ENCODE data around the gene CC2D2A.
"Not testable (repeated sequence)": the region's sequence is repeated elsewhere in the genome, so short reads cannot be mapped to it uniquely, and the experiment has no call there.

Gene CC2D2A

DNA sequence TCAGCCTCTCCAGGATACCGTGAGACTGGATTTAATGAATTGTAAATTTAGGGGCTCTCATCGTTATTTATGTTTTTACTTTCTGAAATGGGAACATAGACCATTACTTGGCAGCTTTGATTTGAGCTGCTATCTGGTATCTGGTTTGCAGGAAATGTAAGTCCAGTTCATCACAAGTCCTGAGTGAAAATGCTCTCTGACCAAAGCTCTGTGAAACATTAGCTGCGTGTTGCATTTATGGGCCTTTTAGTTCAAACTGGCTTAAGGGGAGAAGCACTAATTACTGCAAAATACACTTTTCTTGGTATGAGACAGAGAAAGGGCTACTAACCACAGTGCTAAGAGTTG, 420 bp downstream of the CC2D2A start:
- DNase-seq, result no peak

DNA sequence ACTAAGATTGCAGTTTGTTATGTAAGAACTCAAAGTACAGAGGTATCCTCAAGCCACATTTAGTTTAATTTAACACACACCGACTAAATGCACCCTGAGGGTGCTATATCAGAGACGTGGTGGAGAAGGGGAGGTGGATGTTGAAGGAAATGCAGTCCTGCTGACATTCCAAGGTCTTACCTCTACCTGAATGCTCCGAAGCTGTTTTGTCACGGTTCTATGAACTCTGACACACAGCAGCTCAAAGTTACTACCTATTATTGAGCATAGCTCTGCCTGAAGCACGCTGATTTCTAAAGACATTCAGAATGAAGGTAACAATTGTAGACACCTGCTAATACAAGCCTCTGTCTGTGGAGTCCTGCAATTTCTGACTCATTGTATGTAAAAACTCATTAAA, 6.7 kb downstream of the CC2D2A start:
- no peak for DNase-seq

GRCh38 chr4:15478724-15479088, 9.0 kb downstream of the CC2D2A start:
- no peak for DNase-seq

DNA sequence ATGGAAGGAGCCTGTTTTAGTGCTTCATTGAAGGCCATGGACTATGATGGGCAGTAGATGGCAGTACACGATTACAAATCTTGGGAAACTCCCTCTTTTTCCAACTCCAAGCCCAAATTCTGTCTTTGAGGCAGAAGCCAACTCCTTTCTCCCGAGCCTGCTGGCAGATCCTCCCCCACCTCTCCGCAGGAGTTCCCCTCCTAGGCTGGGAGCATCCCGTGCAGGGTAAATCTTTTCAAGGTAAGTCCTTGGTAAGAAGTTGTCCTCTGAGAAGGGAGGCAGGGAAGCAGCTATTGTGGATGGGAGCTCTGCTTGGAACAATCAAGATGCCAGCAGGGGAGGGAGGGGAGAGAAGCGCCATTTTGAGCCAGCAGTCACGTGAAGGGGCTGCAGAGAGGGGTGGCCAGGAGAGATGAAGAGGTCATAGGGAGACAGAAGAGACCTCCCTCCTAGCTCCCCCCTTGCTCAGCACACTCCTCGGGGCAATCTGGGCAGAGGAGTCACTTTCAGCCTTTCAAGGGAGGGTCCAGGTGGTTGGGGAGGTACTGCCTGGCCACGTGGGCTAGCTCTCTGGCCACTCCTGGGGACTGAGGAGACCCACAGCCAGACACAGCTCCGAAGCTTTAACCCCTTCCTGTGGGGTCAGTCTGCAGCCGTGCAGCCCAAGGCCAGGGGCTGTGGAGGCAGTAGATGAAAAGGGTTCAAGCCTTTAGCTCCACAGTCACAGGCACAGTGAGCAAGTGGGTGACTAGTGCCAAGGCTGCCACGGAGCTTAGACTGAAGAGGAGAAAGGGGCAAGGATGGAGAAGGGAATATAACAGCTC, 9.6 kb downstream of the CC2D2A start:
- DNase-seq, result peak; percentile 29 to 43

DNA sequence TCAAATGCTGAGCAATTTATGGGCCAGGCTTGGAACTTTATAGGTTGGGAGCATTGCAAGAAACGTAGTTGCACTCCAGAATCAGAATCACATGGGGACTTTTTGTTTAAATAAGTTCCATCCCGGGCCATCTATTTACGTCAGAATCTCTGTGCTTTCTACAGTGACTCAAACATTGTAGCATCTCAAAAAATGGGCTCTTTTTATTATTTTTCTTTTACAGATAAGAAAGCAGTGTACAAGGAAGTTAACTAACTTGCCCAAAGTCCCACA, 10.2 kb downstream of the CC2D2A start:
- no peak for DNase-seq

GRCh38 chr4:15481961-15482745, 12.5 kb downstream of the CC2D2A start:
- DNase-seq, result no peak

DNA sequence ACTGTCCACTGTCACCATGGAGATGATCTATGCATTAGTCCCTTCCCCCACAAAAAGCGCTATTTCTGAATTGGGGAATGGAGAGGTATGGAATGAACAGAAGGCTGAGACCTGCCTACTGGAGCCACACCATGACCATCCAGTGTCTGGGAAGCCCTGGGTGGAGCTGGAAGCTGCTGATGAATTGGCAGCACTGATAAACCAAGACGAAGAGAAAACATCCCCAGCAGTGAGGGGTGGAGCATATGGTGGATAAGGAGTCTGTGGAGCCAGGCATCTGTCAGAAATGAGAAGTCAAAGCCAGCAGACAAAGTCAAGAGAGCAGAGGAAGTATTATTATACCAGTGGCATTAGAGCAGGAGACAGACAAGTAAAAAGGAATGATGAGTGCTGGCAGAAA, 13.2 kb downstream of the CC2D2A start:
- DNase-seq, result no peak

- DNase-seq, result no peak
These were observed 18.5 kb downstream of the CC2D2A start for GRCh38 chr4:15488136-15488535.

DNA sequence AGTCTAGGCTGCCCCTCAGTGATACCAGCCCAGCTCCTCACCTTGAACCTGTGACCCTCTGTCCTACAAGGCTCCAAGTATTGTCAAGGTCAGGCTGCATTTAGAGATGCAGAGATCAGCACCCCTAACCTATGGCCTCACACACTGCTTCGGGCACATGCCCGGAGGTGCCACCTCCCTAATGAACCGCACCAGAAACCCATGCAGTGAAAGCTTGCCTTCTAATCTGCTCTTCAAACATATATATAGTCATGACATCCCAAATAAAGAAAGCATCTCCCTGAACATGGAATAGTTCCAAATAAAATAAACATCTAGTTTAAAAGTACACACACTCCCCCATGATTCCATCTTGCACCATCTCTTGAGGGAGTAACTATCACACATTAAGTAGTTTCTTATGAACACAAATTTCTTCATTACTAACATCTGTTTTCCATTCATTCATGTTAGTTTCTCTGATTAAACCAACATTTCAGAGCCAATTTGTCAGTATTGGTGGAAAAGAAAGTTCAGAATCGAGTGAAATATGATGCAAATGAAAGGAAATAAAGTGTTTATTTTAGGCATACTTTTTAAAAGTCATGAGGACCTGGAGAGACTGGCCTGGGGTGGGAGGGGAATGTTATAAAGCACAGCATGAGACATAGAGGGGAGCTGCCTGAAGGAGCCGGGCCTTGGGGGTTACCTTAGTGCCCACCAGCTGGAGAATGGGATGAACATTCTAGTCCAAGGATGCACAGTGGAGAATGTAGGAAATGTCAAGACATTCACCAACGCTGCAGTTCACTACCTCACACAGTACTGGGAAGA, 19.2 kb downstream of the CC2D2A start:
- no peak for DNase-seq

GRCh38 chr4:15489551-15489950, 19.9 kb downstream of the CC2D2A start:
- DNase-seq, result no peak

DNA sequence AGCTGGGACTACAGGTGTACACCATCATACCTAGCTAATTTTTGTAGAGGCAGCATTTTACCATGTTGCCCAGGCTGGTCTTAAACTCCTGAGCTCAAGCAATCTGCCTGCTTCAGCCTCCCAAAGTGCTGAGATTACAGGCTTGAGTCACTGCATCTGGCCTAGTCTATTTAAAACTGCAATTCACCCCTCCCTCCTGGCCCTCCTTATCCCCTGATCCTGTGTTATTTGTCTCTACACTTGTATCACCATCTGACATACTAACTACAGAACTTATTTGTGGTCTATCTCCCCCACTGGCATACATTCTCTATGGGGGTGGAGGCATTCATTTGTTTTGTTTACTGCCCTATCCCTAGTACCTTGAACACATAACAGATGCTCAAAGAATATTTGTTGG, 23.7 kb downstream of the CC2D2A start:
- DNase-seq, result no peak

GRCh38 chr4:15495621-15496020, 25.9 kb downstream of the CC2D2A start:
- DNase-seq, result no peak

- no peak for DNase-seq
These were observed 28.7 kb downstream of the CC2D2A start for GRCh38 chr4:15498356-15498755.

DNA sequence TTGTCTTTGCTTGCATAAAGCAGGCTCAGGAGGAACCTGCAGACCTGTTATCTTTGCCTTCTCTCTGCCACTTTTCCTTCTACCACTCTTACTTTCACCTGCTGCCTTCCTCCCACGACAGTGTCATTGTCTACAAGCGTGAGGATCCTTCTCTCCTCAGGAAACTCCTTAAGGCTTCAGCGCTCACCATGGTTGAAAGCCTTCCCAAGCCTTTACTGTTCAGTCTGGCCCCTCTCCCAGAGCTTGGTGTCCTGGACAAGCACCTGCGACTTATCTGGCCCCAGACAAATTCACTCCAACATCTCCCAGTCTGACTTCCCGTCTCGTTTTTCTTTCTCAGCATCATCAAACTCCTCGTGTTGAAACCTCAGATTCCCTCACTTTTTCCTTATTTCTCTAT, 31.0 kb downstream of the CC2D2A start:
- no peak for DNase-seq

- DNase-seq, result no peak
These were observed 32.3 kb downstream of the CC2D2A start for GRCh38 chr4:15501941-15502340.

- no peak for DNase-seq
These were observed 32.7 kb downstream of the CC2D2A start for GRCh38 chr4:15502384-15502783.

DNA sequence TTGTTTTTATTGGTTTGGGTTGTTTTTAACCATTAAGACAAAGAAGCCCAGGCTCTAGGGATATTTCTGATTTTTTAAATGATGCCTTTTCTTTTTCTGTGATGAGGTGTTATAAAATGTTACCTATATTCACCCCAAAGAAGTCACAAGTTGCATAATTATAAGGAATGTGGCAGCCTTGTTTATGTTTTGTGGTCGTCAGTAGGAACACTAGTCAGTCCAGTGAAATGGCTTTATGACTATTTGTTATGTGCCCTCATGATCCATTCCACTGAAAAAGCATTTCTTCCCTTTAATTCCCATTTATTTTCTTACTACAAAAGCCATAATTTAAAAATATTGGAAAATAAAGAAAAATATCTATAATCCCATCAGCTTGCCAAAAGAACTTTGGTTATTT, 34.4 kb downstream of the CC2D2A start:
- no peak for DNase-seq

- DNase-seq, result no peak
These were observed 36.8 kb downstream of the CC2D2A start for GRCh38 chr4:15506464-15506863.

- no peak for DNase-seq
These were observed 38.0 kb downstream of the CC2D2A start for GRCh38 chr4:15507679-15508078.

- no peak for DNase-seq
These were observed 41.3 kb downstream of the CC2D2A start for GRCh38 chr4:15510961-15511360.

- no peak for DNase-seq
These were observed 43.9 kb downstream of the CC2D2A start for GRCh38 chr4:15513545-15513944.

DNA sequence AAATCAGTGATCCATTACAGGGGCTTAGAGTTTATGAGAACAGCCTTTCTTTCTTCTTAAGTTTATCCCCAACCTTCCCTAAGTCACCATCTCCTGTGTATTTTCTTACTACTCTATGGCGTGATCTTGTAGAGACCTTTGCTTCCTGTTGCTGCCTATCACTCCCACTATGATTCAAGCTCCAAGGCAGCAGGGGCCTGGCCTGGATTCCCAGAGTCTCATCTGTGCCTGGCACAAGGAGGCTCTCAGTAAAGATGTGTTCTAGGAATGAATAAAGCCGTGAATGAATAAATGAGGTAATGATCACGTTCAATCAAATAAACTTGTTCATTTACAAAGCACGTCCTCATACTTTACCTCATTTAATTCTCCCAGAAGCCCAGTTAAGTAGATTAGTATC, 45.4 kb downstream of the CC2D2A start:
- no peak for DNase-seq

GRCh38 chr4:15516494-15516893, 46.8 kb downstream of the CC2D2A start:
- no peak for DNase-seq

DNA sequence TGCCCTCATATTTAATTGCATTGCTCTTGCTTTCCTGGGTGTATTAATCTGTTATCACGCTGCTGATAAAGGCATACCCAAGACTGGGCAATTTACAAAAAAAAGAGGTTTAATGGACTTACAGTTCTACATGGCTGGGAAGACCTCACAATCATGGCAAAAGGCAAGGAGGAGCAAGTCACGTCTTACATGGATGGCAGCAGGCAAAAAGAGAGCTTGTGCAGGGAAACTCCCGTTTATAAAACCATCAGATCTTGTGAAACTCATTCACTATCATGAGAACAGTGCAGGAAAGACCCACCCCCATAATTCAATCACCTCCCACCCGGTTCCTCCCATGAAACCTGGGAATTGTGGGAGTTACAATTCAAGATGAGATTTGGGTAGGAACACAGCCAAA, 48.0 kb downstream of the CC2D2A start:
- not testable (repeated sequence) for DNase-seq

All from NCI-H1930 (cell line).